GM13977 (cell line): Measurements from ENCODE around the gene SLC46A1.
A peak's percentile ranks its signal among the peaks of the same experiment; 100 is the strongest.

Experiments
- DNase-seq: peaks from one replicate; pipeline ENCODE4 v3.0.0; 2012; ENCODE audit warnings: low spot score
- CTCF ChIP-seq: IDR thresholded peaks from 2 replicates; pipeline ENCODE4 v1.5.1; 2012; ENCODE audit warnings: mild to moderate bottlenecking, control low read depth; ENCODE audit not compliant: insufficient read depth; ENCODE audit errors: extremely low read depth, missing control alignments
- in situ Hi-C: fragments of 300-500 bp; cut with MboI; formaldehyde crosslinking; loops from one replicate; pipeline ENCODE4 v1.12.0; 2022; ENCODE audit warnings: low sequenced_read_pairs, low pct_unique_long_range_greater_than_20kb, mixed read lengths, inconsistent platforms; ENCODE audit not compliant: unreplicated experiment

The SLC46A1 gene

GRCh38 chr17:28365487-28365886 lies 40.5 kb downstream of the SLC46A1 start:
- in situ Hi-C loops, result no loop called here

GRCh38 chr17:28364665-28365363 lies 41.2 kb downstream of the SLC46A1 start, which contains the start of gene SEBOX:
Gene SEBOX (minus strand): TSS chr17:28365199. CDS start chr17:28365151, 48 bp downstream.
- no peak for DNase-seq
- in situ Hi-C loops, result no loop called here
- no peak for TF ChIP-seq CTCF

More at GRCh38 chr17:28365487-28365886, 40.5 kb downstream of the SLC46A1 start:
- no peak for TF ChIP-seq CTCF
- DNase-seq, result no peak

GRCh38 chr17:28363776-28364650 lies 42.0 kb downstream of the SLC46A1 start:
- DNase-seq, result no peak
- TF ChIP-seq CTCF, result no peak
- in situ Hi-C loops, result no loop called here

- DNase-seq, result no peak
- in situ Hi-C loops, result no loop called here
- TF ChIP-seq CTCF, result no peak
Measured at GRCh38 chr17:28363186-28363585, 42.8 kb downstream of the SLC46A1 start.

- DNase-seq, result no peak
- in situ Hi-C loops, result no loop called here
- TF ChIP-seq CTCF, result no peak
Measured at GRCh38 chr17:28357901-28358197, 48.2 kb downstream of the SLC46A1 start.

- no peak for TF ChIP-seq CTCF
- peak; percentile 98 for DNase-seq
- in situ Hi-C loops, result no loop called here
Measured at GRCh38 chr17:28357061-28357900, 48.7 kb downstream of the SLC46A1 start, which contains the start of gene POLDIP2. Gene POLDIP2 (minus strand): TSS chr17:28357527. CDS start chr17:28357448, 79 bp downstream.
